ENCODE measurements around the gene RFX2.
A peak's percentile ranks its signal among the peaks of the same experiment; 100 is the strongest.
"Not testable (repeated sequence)": the region's sequence is repeated elsewhere in the genome, so short reads cannot be mapped to it uniquely, and the experiment has no call there.

RFX2 gene

DNA sequence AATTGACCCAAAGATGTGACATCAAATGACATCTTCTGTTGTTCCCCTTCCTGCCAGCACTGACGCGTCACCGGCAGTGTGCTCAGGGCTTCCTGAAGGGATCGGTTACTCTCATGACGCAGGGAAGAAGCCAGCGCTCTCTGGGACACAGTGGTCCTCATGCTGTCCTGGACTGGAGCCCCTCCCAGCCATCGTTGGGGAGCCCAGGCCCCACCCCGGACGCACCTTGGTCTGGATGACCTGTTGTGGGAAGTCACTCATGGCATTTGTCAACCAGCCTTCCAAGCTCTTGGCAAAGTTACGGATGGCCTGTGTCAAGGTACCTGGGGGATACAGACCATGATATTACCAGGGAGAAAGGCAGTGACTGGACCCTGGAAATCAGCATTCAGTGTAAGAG is 106.3 kb downstream of the RFX2 start:
- Histone ChIP-seq H3K27ac (no peak overlapping the region), H3K4me3 (no peak overlapping the region)

DNA sequence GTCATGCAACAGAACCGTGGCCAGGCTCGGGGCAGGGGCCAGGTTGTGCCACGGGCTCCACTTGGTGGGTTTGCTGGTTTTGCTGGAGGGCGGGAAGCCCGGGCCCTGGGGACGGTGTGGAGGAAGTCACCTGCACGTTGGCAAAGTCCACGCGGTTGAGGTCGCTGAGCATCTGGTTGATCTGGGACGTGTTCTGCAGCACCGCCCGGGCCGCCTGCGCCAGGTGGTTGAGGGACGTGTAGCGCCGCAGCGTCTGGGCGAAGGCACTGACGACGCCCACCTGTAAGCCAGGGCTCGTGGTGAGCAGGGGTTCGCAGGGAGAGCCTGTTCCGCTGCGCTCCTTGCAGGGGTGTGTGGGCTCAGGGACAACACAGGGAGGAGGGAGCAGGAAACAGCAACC is 107.7 kb downstream of the RFX2 start:
- no peak overlapping the region for H3K27ac ChIP-seq
- no peak overlapping the region for H3K4me3 ChIP-seq

DNA sequence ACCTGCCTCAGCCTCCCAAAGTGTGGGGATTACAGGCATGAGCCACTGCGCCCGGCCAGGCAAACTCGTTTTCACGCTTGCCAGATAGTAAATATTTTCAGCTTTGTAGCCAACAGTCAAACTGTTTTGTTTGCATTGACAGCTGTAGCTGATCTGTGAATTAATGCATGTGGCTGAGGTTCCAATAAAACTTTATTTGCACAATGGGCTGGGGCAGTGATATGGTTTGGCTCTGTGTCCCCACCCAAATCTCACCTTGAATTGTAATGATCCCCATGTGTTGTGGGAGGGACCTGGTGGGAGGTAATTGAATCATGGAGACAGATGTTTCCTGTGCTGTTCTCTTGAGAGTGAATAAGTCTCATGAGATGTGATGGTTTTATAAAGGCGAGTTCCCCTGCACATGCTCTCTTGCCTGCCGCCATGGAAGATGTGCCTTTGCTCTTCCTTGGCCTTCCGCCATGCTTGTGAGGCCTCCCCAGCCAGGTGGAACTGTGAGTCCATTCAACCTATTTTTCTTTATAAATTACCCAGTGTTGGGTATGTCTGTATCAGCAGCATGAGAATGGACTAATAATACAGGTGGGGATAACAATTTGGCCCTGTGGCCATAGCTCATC is 110.0 kb downstream of the RFX2 start:
- no peak overlapping the region for H3K27ac ChIP-seq
- no peak overlapping the region for H3K4me3 ChIP-seq

DNA sequence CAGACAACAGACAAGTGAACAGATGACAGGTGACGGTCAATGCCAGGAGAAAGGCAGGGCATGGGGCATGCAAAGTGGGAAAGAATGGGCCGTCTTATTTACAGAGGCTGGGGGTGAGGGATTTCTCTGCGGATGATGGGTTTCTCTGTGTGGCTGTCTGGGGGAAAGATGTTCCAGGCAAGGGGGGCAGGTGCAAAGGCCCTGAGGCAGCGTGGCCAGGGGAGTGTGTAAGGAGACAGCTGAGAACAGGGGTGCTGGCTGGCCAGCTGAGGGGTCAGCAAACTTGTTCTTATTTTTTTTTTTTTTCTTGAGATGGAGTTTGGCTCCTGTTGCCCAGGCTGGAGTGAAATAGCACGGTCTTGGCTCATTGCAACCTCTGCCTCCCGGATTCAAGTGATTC is 110.6 kb downstream of the RFX2 start:
- Histone ChIP-seq H3K4me3 (no peak overlapping the region), H3K27ac (no peak overlapping the region)

DNA sequence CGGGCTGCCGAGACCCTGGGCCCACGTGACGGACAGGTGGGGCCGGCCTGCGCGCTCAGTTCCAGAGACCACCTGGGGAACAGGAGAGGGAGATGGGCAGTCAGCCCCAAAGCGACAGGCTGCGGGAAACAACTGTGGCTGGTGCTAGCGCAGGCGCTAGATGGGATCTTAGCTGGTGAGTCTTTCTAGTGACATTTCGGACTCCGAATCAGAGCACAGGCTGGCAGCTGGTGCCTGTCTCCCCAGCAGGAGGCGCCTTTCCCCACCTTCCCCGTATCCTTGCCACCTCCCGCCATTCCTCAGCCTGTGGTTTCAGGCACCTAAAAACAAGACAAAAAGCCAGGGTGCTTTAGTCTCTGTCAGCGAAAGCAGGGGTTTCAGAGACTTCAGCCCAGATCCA is 112.9 kb downstream of the RFX2 start:
- H3K4me3 ChIP-seq, result no peak overlapping the region
- no peak overlapping the region for H3K27ac ChIP-seq

DNA sequence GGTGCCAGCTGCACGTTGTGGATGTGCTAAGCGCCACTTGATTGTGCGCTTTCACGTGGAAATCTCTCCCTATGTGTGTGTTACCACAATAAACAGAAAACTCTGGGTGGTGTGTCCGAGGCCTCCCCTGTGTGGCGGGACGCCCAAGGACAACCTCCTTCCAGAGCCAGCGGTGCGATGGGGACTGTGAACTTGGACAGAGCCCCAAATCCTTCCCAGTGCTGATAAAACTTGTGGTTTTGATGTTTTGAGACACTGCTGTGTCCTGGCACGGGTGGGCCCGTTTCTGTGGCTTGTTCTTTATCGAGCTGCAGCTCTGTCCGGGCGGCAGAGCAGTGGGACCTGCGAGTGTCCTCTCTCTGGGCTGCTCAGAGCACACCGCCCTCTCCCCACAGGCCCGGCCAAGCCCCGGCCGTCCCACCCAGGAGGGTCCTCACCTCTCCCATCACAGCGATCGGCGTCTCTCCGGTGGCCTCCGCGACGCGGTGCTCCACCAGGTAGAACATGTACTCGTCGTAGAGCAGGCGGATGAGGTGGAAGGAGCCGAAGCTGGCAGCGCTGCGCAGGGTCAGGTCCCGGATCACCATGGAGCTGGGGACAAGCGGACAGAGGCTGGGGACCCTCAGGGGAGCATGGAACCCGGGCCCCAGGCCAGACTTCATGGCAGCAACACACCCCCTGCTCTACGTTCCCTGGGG is 113.5 kb downstream of the RFX2 start:
- Histone ChIP-seq H3K4me3 (no peak overlapping the region), H3K27ac (no peak overlapping the region)

DNA sequence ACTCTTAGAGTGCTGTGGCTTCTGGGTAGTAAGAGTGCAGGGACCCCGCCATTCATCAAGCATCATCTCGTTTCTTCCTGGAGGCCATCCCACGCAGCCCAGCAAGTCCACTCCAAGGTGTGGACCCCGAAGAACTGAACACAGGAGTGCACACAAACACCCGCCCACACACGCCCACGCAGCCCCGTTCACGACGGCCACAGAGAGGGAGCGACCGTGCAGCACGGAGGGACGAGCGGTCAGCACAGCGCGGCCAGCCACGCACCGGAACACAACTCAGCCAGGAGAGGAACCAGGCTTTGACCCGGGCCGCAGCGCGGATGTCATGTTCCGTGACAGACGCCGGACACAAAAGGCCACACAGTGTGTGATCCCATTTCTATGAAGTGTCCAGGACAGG is 114.2 kb downstream of the RFX2 start:
- no peak overlapping the region for H3K27ac ChIP-seq
- H3K4me3 ChIP-seq, result no peak overlapping the region

DNA sequence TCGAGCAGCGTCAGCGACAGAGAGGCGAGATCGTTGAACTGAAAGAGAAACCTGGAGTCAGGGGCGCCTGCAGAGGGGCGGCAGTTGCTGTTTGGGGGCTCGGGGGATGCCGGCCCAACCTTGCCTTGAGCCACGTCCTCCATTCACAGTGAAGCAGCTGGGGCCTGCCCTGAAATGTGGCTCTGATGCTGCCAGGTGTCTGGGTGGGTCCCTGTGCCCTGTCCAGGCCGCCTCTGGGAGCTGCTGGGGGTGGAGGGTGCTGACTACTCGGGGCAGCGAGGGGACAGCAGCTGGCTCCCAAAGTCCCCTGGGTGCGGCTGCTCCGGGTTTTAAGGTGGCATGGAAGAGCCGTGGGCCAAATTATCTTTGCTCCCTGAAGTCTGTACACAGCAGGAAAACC is 114.7 kb downstream of the RFX2 start:
- Histone ChIP-seq H3K27ac (no peak overlapping the region), H3K4me3 (no peak overlapping the region)

DNA sequence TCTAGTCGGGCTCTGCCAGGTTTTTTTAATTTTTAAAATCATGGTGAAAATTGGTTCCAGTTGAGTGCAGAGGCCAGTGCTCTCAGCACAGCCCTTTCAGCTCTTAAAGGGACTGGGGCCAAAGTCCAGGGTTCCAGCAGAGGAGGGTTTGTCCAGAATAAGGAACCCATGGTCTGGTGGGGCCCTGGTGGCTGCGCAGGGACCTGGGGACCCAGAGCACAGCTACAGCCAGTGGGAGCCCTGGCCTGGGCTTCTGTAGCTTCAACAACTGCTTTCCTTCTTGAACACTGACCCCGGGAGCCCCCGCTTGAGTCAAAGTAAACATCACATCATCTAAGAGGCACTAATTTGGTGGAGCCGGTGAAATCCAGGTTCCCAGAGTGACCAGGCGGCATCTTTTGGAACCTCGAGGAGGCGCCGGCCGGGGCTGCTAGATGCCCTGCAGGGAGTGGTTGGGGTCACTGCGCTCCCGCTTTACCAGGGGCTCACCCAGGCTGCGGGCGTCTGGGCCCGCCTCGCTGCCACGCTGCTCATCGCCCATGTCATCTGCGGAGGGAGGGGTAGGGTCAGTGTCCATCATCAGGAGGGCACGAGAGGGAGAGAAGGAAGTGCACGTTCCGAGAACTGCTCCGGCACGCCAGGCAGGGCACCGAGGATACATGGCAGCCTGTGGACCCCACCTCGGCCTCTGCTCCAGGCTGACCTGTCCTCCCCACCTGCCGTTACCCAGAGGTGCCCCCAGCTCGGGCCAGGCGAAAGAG is 115.7 kb downstream of the RFX2 start:
- Histone ChIP-seq H3K4me3 (no peak overlapping the region), H3K27ac (peak overlapping the region in 2 of 21 experiments; percentile 34 to 38)

DNA sequence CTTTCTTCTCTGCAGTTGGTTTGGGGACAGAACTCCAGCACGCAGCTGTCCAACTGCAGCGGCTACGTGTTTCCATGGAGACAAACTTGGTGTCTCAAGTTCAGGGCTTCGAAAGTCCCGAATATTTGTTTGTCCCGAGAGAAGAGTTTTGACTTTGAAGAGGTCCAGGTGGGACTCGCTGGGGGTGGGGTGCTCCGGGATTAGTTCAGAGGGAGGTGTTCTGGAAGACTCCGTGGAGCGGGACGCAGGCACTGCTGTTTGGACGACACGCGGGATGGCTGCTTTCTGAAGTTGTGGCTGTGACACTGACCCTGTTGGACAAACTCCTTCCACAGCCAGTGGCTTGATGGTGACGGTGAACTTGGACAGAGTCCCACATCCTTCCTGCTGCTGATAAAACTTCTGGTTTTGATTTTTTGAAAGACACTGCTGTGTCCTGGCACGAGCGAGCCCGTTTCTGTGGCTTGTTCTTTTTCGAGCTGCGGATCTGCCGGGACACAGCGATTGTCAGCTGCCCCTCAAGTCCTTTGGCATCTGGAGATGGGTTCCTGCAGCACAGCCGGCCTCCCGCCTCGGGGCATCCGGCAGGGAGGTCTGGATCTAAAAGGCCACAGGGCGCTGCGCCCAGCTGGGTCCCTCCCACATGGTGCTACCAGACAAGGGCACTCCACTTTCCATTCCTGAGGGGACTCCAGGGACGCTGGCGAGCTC is 116.5 kb downstream of the RFX2 start:
- Histone ChIP-seq H3K4me3 (no peak overlapping the region), H3K27ac (peak overlapping the region in 2 of 21 experiments; percentile 14 to 38)

DNA sequence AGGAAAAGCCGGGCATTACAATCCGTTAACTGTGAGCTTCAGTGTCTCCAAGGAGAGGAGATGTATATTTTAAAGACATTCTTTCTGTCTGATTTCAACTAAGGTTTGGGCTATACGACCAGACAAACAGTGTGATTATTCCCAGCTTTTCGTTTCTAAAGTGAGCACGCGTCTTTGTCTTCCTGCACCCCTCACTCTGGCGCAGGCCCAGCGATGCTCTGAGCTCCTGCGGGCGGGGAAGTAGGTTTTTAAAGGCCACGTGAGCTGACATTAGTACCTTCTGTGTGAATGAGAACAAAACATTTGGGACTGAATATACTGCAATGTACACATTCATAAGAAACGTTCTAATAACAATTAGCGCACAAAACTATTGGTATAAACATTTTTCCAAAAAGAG is 117.1 kb downstream of the RFX2 start:
- no peak overlapping the region for H3K27ac ChIP-seq

DNA sequence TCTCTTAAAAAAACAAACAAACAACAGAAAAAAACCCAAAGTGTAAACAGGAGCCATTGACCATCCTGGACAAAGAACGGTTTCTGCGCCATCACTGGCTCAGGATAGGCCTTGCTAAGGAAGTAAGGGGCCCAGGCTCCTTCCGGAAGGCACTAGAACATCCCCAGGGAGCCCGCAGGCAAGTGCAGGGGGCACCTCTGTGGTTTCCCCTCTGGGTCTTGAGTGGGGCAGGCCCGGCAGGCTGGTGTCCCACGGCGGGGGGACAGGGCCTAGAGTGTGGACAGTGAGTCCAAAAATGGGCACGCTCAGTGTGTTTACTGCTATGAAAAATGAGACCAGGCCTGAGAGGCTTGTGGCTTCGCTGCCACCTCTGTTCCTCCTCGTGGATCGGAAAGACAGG is 117.5 kb downstream of the RFX2 start:
- Histone ChIP-seq H3K4me3 (no peak overlapping the region), H3K27ac (no peak overlapping the region)

More for the DNA sequence above, 117.1 kb downstream of the RFX2 start:
- no peak overlapping the region for H3K4me3 ChIP-seq

DNA sequence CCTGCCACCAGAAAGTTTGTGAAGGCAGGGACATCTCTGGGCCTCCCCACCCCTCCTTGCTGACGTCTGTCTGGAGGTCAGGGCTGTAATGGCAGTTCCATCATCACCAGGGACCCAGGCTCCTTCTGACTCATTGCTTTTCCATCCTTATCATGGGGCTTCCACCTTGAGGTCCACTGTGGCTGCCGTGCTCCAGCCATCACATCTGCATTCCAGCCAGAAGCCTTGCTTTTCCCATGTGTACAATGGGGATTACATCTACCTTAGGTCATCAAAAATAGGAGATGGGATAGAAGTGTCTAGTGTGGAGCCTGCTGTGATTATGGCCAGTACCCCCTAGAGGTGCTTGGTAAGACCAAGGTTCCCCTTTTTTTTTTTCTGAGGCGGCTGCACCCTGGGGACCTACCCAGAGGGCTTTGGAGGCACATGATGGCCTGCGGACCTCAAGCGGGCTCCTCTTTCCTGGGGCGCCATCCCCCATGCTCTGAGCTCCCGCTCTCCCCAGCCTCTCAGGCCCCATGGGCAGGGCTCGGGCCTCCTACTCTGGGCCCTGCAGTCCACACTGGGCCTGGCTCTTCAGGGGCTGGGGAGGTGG is 119.0 kb downstream of the RFX2 start:
- H3K27ac ChIP-seq, result no peak overlapping the region
- no peak overlapping the region for H3K4me3 ChIP-seq

DNA sequence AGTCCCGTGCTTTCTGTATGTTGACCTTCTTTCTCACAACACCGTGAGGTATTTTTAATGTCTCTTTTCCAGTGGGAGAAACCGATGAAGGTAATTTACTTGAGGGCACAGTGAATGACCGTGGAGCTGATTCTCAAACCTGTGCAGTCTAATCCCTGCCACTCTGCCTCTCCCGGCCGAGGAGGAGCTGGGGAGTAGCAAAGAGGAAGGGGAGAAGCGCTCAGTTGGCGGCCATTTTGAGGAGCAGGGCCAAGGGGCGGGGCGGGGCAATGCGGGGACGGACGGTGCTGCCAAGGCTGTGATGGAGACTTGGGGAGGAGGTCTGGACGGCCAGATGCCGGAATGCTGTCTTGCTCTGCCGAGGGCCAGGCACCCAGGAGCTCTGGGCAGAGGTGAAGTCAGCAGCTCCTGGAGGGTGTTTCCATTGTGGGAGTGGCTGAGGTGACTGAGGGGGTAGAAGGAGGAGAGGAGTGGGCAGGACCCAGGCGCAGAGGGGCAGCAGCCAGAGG is 120.0 kb downstream of the RFX2 start:
- no peak overlapping the region for H3K27ac ChIP-seq
- H3K4me3 ChIP-seq, result peak overlapping the region in 2 of 7 experiments; percentile 5 to 16

DNA sequence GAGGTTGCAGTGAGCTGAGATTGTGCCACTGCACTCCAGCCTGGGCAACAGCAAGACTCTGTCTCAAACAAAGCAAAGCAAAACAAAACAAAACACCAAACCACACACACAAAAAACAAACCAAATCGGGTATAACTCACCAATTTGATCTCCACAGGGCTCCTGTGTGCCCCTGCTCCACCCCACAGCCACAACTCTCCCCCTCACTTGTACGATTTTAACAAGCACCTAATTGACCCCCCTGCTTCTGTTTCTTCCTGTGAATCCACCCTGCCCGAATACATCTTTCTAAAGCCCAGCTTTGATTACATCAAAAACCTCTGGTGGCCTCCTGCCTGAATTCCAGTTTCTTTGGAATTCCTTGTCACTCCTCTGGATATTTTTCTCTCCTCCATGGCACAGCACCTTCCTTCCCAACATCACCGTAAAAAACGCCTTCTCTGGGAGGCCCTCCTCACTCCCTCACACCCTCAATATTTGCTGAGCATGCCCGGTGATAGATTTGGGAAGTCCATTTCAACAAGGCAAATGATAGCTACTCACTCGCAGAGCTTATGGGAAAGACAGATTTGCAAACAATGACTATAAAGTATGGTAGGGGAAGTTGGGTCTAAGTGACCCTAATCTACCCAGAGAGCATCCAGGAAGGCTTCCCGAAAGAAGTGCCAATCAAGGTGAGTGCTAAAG is 120.8 kb downstream of the RFX2 start:
- no peak overlapping the region for H3K27ac ChIP-seq
- H3K4me3 ChIP-seq, result no peak overlapping the region

DNA sequence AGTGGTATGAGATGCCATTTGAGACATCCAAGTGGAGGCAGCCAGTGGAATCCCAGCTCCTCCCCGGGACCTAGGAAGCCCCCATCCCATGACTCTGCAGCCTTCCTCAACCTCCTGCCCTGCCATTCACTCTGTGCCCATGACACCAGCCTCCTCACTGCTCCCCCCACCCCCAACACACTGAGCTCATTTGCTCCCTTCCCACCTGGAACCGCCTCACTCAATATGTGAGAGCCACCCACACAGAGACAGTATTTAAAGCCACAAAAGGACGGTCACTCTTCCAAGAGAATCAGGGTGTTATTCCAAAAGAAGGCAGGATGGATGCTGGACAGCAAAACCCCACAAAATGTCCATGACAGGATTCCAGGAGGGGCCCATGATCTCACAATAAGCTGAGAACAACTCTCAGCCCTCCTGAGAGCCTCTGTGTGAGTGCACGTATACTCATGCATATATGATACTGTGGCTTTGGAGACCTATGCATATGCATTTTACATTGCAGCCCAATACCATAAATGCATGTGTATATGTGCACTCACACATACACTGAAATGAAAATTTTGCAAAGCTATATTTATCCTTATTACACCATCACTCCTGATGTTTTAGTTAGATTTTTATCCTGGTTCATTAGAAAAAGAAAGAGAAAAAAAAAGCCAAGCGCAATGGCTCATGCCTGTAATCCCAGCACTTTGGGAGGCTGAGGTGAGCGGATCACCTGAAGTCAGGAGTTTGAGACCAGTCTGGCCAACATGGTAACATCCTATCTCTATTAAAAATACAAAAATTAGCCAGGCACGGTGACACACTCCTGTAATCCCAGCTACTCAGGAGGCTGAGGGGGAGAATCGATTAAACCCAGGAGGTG is 121.5 kb downstream of the RFX2 start:
- no peak overlapping the region for H3K27ac ChIP-seq
- no peak overlapping the region for H3K4me3 ChIP-seq

DNA sequence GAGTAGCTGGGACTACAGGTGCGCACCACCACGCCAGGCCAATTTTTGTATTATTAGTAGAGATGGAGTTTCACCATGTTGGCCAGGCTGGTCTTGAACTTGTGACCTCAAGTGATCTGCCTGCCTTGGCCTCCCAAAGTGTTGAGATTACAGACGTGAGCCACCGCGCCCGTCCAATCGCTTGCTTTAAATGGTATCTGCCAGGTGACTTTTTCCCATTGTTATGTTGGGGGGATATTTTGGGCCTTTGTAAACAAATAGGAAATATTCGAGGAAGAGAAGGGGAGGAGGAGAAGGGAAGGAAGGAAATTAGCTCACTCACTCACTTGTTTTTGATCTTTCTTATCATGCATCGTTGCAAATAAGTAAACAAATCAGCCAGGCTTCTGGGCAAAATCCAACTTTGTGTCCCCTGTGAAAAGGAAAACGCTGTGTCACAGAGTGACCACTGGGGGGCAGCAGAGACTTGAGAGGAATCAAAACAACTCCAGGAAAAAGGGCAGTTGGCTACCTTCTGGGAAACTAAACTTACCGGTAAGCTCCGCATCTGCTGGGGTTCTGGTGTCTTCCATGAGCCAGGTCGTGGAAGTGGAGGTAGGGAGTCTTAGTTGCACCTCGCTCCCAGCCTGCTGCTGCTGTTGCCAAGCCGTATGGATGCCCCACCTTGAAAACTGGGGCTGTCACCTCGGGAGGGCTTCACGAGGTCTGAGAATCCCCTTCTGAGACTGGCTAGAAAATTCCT is 123.1 kb downstream of the RFX2 start:
- H3K27ac ChIP-seq, result peak overlapping the region in 3 of 21 experiments; percentile 18 to 63 (median 51)
- peak overlapping the region; percentile 1 to 29 (median 13) for H3K4me3 ChIP-seq

DNA sequence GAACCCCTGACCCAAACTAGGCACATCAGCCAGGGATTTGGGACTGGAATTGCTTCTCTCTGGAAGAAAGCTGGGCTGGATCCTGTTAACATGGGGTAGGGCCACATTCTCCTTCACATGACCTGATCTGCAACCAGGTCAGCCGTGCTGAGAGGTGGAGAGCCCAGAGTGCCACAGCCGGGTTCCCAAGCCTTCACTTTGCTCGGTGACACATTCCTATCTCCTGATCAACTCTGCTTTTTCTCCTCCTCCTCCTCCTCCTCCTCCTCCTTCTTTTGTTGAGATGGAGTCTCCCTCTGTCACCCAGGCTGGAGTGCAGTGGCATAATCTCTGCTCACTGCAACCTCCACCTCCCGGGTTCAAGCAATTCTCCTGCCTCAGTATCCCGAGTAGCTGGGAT is 124.5 kb downstream of the RFX2 start:
- H3K4me3 ChIP-seq, result not testable (repeated sequence)
- H3K27ac ChIP-seq, result peak overlapping the region in 1 of 21 experiments; percentile 24
